Globus pallidus (tissue), 1 donor: ENCODE results near the gene DIAPH1.
"Not testable (repeated sequence)": the region's sequence is repeated elsewhere in the genome, so short reads cannot be mapped to it uniquely, and the experiment has no call there.

ENCODE experiments used
- DNase-seq: peaks from one replicate; pipeline ENCODE4 v3.0.0-alpha.2; 2015; ENCODE audit warnings: low spot score

DIAPH1 gene

DNA sequence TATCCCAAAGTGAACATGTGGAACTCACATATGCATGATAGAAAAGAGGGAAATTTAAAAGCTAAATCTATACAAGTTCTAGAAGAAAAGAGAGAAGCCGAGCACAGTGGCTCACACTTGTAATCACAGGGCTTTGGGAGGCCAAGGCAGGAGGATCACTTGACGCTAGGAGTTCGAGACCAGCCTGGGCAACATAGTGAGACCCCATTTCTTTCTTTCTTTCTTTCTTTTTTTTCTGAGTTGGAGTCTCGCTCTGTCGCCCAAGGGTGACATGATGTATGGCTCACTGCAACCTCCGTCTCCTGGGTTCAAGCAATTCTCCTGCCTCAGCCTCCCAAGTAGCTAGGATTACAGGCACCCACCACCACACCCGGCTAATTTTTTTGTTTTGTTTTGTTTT lies 8.9 kb downstream of the DIAPH1 start:
- DNase-seq, result not testable (repeated sequence)

DNA sequence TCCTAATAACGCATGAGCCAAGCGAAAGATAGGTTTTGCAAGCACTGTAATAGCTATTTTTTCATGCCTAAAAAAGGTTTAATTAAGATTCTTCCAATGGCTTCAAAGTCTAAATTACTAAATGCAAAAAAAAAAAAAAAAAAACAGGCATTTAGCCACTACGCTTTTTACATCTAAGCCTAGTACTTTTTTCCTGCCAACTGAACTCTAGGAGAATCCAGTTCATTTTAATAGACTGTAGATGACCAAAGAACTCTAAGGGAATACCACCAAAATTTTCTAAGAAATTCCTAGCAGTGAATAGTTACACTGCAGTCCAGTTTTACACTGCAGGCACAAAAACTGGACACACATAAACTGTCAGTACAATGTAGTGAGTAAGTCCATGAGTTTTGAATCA lies 9.8 kb downstream of the DIAPH1 start:
- no peak for DNase-seq

DNA sequence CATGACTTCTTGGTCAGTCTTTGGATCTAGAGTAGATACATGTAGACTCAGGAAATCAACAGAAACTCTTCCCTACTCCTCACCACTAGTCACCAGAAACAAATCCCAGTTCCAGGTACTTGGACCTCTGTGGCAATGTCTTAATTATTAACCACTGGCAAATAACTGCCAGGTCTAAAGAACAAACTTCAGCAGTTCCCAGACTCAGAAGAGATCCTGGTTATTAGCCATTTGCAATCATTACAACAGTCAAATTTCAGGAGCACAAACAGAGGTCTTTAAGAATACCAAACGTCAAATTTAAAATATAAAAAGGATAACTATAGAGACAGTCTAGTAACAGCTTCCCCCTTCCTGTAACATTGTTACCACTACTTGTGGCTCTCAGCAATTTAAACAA lies 10.2 kb downstream of the DIAPH1 start:
- DNase-seq, result no peak

DNA sequence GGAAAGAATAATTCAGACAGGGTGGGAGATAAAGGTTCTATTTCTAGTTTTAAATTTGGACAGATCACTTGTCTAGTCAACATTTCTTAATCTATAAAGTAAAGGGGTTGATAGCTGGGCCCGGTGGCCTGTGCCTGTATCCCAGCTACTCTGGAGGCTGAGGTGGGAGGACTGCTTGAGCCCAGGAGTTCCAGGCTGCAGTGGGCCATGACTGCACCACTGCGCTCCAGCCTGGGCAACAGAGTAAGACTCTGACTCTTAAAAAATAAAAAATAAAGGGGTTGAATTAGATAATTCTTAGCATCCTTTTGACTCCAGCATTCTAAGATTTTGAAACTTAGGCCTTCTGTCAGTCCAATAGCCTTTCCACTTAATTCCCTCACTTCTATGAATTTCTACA lies 10.8 kb downstream of the DIAPH1 start:
- DNase-seq, result no peak

DNA sequence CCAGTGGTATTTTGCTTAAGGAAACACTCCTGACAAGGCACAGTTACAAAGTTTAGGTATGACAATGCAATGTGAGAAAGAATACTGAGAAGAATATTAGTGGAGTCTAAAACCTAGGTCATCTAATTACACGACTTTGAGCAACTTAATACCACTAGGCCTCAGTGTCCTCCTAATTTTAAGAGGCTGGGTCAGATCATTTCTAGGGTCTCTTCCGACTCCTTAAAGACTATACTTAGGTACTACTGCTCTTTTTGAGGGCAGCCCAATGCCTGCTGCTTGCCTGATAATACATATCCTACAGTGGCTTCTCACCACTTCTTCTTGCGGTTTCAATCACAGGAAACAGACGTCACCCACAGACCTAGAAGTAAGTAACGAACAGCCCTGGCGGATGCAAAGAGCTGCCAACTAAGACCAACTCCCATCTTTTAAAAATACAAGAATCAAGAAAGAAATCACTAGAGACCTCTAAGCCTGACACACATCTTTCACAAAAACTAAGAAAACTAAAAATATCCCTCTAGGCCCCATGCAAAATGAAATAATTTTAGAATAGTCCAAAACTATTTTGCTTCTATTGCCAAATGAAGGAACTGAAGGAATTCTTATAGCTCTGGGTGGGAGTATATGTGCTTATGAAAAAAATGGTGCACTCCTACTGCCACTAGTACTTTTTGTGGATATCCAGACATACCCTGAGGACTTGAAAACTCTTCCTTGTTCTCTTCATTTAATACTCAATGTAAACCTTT lies 13.1 kb downstream of the DIAPH1 start:
- DNase-seq, result peak; percentile 54

DNA sequence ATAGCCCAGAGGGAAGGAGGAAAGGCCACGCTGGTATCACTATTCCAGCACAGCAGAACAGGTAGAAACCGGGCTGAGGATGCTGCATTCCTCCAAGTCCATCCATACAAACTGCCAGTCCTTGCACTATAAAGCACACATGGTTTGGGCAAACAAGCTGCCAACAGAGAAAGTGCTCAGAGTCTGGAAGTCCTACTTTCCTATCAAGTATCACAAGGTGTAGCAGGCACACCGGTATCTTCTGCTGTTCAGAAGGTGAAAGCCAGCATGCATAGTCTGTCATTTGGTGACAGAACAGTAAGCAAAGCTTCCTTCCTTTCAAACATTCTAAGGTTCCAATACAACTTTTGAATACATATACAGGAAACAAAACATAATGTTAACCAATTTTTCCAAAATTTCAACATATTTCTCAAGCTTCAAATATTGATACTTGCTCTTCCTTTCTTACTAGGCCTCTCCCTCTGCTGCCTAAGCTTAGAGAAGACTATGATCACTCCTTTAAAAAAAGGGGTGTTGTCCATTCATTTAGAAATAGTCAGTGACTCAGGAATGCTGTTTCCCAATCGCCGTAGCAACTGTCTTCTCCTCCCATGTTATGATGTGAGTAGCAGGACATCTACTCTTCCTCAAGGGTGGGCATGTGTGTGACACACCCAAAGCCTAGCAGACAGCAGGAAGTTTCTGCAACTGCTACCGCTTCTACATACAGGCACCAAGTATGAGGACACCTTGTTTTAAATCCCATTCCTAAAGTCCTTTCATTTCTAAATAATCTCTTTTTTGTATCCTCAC lies 14.7 kb downstream of the DIAPH1 start:
- DNase-seq, result no peak

DNA sequence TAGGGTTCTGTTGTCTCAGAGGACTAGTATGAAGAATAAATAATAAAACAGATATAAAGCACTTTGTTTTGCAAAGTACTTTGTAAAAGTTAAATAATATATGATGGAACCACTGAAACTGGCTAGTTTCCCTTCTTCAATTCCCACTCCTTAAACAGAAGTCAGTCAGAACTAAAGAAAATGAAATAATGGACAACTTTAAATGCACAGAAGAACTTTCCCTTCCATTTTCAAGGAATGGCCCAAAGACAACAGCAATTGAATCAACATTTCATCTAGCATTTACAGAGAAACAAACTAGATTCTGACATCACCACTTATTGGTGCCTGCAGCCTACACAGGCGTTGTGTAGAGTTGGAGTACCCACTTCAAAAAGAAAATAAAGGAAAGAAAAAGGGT lies 16.2 kb downstream of the DIAPH1 start:
- no peak for DNase-seq

DNA sequence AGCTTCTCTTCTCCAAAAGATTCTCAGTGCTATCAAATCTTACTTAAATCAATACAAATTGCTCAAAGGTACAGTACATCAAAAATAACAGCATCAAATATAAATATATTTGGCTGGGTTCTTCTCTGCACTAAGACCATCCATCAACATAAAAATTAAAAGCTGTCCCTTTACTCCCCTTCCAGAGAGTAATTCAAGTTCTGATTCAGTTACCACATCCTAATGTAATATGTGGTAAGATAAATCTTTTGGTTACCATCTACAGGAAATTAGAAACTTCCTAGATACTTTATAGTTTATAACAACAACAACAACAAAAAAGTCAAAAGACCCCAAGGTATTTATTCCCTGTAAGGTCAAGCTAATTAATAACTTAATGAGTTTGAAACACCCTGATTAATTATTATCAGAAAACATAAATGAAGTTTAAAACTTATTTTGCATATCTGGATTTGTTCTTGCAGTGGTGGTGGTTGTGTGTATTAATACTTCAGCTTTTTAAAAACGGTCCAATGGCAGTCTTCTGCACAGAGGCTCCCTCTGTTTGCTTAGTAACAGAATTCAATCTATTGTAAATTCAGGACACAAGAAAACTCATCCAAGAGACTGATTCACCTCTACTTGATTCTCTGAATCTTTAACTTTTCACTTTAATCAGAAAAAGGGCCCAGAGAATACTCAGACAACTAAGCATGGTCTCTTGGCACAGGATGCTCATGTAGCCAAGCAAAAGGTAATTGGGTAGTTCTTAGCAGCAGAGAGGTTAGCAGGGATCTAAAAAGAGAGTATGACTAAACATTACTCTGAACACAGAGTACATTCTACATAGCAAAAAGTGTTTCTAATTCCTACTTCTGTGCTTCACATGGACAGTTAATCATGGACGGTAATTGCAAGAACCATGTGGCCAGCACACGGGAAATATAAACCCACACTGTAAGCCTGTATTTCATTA lies 20.1 kb downstream of the DIAPH1 start:
- DNase-seq, result no peak

DNA sequence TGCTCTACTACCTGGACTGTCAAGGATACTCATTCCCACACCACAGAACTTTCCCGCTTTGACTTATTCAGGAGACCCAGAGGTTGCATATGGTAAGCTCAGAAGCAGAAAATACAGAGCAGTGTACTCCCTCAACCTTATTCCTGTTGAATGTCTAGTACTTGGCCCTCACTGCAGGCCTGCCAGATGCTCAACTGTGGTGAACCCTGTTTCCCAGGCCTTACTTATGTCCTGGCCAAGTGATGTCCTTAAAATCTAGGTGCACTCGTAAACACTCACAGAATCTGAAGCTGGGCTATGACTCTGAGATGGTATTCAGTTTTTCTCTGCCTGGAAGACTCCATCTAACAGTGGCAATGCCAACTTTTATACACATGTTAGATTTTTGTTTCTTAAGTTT lies 21.0 kb downstream of the DIAPH1 start:
- no peak for DNase-seq

DNA sequence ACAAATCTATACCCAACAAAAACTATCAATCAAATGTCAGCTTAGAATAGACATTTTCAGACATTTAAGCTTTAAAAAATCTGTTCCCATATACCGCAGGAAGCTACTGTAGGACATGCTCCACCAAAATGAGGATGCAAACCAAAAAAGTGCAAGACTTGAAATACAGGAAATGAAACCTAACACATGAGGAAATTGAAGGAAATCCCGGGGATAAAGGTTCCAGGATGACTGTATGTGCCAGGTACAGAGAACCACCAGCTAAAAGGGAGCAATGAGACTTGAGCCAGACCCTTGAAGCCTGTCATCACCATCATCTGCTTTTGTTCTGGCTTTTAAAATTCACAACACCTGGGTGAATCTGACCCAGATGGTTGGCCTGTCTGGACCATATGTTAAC lies 21.4 kb downstream of the DIAPH1 start:
- DNase-seq, result no peak

DNA sequence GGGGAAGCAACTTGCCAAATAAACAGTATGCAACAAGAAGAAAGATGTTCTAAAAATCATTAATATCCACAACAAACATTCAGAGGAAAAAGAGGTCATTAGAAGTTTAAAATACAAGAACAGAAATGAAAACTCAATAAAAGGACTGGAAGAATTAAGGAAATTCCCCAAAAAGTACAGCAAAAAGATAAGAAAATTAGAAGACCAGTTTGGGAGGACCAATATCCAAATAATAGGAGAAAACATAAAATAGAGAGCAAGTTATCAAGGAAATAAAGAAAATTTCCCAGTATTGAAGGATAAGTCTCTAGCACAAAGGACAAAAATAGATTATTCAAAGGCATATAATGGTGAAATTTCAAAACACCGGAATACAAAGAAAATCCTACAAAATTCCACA lies 21.9 kb downstream of the DIAPH1 start:
- no peak for DNase-seq

DNA sequence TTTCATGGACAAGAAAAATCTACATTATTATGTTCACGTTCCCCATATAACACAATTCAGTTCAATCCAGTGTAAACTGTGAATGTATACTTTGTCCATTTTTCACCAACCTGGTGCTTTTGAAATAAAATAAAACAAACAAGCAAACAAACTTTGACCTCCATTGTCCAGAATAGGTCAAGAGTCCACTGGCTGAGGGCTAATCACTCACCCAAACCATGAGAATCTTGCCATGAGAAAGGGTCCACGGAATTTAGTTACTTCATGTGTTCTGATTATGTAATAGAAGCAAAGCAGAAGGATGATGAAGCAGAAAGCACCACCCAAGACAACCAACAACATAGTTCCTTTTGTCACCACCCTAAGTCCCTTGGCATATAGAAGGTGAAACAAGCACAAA lies 28.7 kb downstream of the DIAPH1 start:
- DNase-seq, result no peak

DNA sequence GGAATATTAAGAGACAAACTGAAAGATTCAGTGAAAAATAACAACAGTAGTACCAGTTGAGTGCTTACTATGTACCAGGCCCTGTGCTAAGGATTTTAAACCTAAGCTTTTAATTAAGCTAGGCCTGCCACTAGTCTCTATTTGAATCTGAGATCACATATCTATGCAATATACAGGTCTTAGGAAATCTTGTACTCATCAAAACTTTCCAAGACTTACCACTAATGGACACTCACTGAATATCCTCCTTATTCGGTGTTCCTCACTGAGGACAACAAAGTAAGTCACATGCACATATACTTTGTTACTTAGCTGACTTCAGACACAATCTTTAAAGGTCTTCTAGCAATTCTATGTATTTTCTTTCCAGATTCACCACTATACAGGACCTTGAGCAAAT lies 32.6 kb downstream of the DIAPH1 start:
- DNase-seq, result no peak

DNA sequence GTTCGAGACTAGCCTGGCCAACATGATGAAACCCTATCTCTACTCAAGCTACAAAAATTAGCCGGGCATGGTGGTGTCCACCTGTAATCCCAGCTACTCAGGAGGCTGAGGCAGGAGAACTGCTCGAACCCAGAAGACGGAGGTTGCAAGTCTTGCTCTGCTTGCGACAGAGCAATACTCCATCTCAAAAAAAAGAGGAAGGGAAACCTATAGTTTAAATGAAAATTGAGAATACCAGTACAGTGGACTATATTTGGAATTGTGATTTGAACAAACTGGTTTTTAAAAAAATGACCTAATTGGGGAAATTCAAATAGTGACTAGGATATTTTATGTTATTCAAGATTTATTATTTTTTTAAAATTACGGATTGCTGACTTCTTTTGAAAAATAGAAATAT lies 33.2 kb downstream of the DIAPH1 start:
- DNase-seq, result no peak

DNA sequence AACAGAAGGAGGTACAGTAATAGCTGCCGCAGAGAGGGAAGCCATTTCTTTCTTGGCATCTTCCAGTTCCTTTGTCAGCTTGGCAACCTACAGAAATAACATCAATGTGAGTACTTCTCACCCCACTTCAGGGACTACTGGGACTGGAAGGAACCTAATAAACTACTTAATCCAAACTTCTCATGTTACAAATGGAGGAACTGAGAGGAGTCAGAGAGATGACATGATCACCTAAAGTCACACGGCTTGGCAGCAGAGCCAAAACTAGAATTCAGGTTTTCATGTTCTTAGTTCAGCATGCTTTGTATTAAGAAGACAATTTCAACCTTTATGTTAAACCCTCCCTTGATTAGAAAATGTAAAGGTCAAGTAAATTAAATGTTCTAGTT lies 44.7 kb downstream of the DIAPH1 start:
- DNase-seq, result no peak

DNA sequence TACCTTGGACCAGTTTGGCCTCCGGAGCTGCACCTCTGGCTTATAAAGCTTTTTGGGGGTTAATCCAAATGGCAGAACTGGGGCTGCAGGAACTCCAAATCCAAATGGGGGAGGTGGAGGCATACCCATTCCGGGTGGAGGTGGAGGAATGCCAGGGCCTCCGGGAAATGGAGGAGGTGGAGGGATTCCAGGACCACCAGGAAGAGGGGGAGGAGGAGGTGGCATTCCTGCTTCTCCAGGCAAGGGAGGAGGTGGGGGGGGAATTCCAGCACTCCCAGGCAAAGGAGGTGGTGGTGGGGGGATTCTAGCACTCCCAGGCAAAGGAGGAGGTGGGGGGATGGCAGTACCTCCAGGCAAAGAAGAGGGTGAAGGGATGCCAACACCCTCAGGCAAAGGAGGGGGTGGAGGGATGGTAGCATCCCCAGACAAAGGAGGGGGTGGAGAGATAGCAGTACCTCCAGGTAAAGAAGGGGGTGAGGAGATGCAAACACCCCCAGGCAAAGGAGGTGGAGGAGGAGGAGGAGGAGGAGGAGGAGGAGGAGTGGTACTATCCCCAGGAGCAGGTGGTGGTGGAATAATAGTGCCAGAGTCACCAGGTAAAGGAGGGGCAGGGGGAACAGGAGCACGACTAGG lies 45.2 kb downstream of the DIAPH1 start:
- DNase-seq, result no peak

DNA sequence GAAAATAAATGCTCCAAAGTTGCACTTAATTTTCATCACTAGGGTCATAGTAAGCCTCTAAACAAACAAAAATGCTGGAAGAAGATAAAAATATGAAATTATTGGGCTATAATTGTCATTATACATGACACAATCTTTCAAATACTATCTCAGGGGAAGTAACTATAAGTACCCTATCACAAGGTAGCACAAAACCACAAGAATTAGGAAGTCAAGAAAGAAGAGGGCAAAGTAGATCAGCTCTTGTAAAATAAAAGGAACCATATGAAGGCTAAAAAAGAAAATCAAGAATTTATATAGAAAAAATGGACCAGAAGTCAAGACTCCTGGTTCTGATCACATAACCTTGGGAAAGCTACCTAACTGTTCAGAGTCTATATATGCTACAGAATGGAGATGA lies 48.1 kb downstream of the DIAPH1 start:
- DNase-seq, result no peak

DNA sequence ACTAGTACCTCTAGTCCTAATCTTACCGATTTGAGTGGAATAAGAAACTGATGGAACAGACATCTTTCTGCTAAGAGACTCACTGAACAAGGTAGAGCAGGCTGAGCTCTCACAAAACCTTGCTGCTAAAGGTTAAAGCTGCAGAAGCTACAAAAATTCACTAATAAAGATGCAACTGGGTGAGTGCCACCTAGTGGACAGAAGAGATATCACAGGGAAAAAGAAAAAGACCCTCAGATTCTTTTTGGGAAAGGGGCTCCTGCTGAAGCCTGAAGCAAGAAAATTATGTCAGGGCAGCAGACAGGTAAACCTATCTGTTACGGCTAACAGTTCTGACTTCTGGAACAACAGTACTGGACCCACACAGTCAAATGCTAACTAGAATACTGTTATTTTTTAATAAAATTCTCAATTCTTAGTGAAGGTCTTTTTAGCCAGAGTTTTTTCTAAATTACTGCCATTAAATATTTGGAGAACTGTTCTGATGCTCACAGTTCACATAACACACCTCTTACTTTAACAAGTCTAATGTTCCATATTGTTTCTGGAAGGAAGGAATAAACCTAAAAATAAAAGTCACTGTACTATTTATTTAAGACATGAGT lies 51.2 kb downstream of the DIAPH1 start:
- DNase-seq, result no peak

DNA sequence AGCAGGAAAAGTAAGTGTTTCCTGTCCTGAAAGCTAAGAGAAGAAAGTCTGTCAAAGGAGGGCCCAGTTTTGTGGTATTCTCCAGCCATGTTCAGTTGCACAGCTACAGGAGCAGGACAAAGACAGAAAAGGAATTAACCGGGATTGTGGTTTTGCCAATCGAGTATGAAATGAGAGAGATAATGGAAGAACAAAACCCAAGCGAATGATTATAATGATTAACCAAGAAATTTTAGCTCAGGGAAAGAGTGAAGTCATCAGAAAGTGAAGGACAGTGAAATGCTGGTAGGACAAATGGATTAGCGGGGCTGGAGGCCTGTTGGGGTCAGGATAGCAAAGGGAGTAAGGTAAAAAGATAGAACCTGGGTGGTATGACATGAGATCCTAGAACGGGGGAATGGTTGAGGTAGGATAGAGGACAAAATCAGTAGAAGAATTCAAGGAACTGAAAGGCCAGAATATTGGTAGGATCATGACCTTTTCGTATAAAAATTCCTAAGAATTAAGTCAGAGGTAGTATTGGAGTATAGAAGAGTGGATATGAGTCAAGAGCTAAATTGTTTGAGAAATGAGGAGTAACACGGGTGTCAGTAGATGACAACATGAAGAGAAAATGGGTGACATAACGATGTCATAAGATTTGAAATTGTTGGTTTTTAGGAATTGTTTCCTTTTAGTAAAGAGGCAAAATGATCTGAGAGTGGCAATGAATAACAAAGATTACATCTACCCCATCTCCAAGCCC lies 52.8 kb downstream of the DIAPH1 start:
- no peak for DNase-seq

DNA sequence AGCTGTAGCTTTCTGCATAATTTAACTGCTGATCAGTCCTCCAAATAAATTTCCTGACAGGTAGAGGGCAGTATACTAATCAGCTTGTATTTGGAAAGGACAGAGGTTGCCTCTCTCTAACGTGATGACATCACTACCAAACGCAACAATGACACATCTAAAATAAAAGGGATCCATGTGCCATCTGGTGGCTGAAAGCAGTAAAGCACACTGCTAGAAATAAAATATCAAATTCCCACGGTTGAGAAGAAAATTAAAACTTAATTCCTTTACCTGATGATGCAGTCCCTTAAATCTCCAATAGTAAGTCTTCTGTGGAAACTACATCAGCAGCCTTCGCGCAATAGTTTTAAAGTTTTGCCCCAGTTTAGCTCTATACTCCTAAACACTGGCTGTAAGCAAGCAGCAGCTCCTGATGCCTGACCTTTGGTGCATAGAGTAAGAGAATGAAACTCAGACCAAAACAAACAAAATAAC lies 54.5 kb downstream of the DIAPH1 start:
- peak; percentile 93 for DNase-seq
